Occipital lobe (tissue), 2 donors: ENCODE results near the gene SEMA5B. TPM values are rescaled to one million over a fixed set of nuclear protein-coding genes. Genes with fewer than 3 reads are reported as not detected.

Source experiments
- DNase-seq: peaks from one replicate; lab custom pipeline; 2025; lab: John Stamatoyannopoulos, UW
- total RNA-seq: library from RNA; depleted of rRNA; stranded (reverse); fragments of >200 nt; gene quantifications from one replicate; pipeline ENCODE4 v1.2.3, GENCODE V29; 2014

Gene SEMA5B
- total RNA-seq, 1 donor from 2014 or later = 9.8 TPM

GRCh38 chr3:123055352-123055751 is 27.8 kb upstream of the SEMA5B start:
- DNase-seq = no peak

GRCh38 chr3:123054931-123055330 is 27.4 kb upstream of the SEMA5B start:
- no peak for DNase-seq

GRCh38 chr3:123054109-123054778 is 26.7 kb upstream of the SEMA5B start:
- no peak for DNase-seq

GRCh38 chr3:123053107-123053506 is 25.5 kb upstream of the SEMA5B start:
- no peak for DNase-seq

GRCh38 chr3:123050666-123051065 is 23.1 kb upstream of the SEMA5B start:
- no peak for DNase-seq

GRCh38 chr3:123048480-123049237 is 21.1 kb upstream of the SEMA5B start:
- DNase-seq = no peak

GRCh38 chr3:123047062-123047319 is 19.4 kb upstream of the SEMA5B start:
- no peak for DNase-seq

- no peak for DNase-seq
These were observed 18.9 kb upstream of the SEMA5B start for GRCh38 chr3:123046262-123047061.

GRCh38 chr3:123044981-123045763 is 17.6 kb upstream of the SEMA5B start:
- DNase-seq = no peak

GRCh38 chr3:123042413-123042812 is 14.8 kb upstream of the SEMA5B start:
- no peak for DNase-seq

GRCh38 chr3:123039178-123039577 is 11.6 kb upstream of the SEMA5B start:
- no peak for DNase-seq

- DNase-seq = no peak
These were observed 11.2 kb upstream of the SEMA5B start for GRCh38 chr3:123038751-123039150.

- no peak for DNase-seq
These were observed 9.4 kb upstream of the SEMA5B start for GRCh38 chr3:123037015-123037375.

GRCh38 chr3:123036352-123037014 is 8.9 kb upstream of the SEMA5B start:
- DNase-seq = no peak

GRCh38 chr3:123034996-123035395 is 7.4 kb upstream of the SEMA5B start:
- no peak for DNase-seq

- no peak for DNase-seq
These were observed 6.6 kb upstream of the SEMA5B start for GRCh38 chr3:123034120-123034519.

- no peak for DNase-seq
These were observed 4.5 kb upstream of the SEMA5B start for GRCh38 chr3:123032057-123032456.

- no peak for DNase-seq
These were observed 3.5 kb upstream of the SEMA5B start for GRCh38 chr3:123031051-123031450.

GRCh38 chr3:123028233-123028828 is 768 bp upstream of the SEMA5B start:
- no peak for DNase-seq

GRCh38 chr3:123026565-123027291 is 835 bp downstream of the SEMA5B start:
- DNase-seq = no peak
